GM21526 (cell line): ENCODE measurements around the gene TMEM37.

Experiments used
- ATAC-seq: cut with Tn5 transposase; IDR thresholded peaks from one replicate; pipeline ENCODE4 v1.9.1; 2021; ENCODE audit warnings: moderate library complexity; ENCODE audit not compliant: unreplicated experiment, low FRiP score

TMEM37 gene

DNA sequence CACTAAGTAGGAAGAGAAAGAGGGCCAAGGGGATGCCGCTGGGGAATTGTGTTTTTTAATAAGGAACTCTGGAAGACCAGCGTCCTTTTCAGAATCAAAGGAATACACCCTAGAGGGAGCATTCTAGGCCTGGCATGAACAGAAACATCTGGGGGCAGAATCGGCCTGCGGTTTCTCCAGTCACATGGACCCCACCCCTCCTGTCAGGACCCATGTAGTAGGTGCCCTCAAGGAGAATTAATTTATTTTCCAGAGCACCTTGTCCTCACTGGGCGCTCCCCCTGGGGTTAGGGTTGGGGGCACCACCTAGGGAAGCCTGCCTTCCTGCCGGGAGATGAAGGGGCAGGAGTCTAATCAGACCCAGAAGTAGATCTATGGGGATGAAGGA, 44.2 kb downstream of the TMEM37 start:
- ATAC-seq, result no peak

DNA sequence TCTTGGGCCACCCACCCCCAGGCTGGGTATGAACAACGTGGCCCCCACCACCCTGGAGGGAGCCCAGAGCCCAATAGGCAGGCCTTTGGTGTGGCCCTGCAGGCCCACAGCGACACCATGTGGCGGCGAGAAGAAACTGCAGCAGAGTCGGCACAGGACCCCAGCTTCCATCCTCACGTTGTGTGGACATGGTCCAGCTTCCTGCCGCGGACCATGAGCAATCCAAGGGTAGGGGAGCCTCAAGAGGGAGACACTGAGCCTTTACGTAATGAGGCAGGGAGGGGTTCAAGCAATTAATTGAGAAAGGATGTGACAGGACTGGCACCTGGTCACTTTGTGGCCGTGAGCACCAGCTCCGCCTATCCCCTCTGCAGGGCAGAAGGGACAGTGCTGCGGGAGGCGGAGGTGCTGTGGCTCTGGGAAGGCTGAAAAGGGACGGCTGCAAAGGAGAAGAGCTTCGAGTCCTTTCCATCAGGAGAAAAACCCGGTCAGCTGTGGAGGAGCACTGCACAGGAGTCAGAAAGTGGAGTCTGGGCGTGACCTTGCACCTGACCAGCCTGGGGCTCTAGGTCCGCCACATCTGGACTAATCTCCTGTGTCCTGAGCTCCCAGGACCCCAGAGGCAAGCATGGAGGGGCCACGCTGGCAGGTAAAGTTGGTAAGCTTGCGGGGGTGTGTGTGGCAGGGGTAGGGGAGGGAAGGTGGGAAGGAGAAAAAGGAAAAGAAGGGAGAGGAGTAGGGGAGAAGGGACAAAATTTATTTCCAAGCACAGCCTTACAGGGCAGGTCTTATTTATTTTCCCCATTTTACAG, 44.9 kb downstream of the TMEM37 start:
- ATAC-seq, result peak; percentile 73

DNA sequence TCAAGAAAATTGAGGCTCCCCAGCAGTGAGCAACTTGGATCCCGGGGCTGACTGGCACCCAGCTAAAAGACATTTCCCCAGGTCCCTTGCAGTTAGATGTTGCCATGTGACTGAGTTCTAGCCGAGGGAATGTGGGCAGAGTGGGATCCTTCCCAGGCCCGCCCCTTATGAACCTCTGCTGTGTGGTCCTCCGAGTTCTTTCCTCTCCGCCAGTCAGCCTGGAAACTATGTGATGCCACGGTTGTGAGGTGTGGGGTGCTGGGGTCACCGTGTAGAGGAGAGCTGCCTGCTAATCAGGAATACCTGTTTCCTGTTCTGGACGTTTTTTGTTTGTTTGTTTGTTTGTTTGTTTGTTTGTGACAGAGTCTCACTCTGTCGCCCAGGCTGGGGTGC, 45.5 kb downstream of the TMEM37 start:
- ATAC-seq, result no peak

DNA sequence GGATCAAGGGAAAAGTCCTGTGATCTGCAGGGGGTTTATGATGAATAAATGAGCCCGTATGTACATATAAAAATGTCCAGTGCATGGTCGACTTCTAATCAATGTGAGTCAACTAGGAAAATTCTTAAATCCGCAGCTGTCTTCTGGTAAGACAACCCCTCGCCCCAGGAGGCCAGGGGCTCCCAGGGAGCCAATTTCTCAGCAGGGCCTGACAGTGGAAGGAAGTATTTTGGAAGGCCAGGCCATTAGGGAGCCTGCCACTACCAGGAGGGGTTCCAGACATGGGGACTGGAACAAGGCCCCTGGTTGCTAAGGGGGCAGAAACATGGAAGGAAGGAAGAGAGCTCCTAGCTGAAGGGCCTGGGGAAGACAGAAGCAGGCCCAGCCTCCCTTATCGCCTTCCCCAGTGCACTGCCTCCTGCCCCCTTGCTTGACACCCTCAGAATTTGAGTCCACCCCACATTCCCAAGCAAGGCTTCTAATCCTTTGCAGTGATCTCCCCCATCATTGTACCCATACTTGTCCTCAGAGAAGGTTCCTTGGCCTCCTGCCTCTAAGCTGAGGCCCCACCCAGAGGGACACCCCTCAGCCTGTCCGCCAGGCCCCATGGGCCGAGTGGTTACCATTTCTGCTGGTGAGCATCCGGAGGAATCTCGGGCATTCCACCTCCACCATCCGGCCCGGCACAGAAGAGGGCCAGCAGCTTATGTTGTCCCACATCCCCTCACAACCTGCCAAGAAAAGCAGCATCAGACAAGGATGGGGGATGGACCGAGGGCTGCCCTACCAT, 46.7 kb downstream of the TMEM37 start:
- no peak for ATAC-seq

DNA sequence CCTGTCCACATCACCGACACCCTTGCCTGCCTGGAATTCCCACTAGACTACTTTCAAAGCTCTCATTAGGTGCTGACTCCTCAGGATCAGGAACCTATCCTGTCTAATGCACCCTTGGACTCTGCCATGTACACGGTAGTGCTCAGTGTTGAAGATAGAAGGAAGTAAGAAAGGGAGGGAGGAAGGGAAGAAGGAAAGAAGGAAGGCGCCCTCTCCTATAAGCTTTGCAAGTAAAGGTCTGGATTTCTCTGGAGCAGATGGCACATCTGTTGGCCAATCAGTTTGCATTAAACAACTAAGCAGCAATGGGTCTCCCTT, 47.3 kb downstream of the TMEM37 start:
- no peak for ATAC-seq

DNA sequence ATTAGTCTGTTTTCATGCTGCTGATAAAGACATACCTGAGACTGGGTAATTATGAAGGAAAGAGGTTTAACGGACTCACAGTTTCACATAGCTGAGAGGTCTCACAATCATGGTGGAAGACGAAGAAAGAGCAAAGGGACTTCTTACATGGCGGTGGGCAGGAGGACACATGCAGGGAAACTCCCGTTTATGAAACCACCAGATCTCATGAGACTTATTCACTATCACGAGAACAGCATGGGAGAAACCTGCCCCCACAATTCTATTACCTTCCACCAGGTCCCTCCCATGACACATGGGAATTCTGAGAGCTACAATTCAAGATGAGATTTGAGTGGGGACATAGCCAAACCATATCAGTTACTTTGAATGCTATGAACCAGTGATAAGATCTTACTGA, 48.5 kb downstream of the TMEM37 start:
- no peak for ATAC-seq

DNA sequence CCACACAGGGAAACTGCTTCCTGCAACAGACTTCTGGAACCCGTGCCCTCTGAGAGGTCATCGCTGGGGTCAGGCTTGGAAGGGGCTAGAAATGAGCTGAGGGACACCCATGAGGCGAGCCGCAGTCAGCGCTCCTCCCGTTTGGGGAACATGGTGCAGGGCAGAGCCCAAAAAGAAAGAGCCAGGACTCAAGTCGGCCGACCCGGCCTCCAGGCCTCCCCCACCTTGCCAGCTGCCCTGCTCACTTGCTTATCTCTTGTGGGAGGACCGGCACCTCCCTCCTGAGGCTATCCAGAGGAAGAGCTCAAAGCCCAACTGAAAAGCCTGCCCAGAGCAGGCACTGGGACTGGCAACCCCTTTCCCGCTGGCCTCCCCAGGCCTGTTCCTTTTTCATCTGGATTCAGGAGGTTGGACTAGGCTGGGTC, 49.1 kb downstream of the TMEM37 start:
- no peak for ATAC-seq

DNA sequence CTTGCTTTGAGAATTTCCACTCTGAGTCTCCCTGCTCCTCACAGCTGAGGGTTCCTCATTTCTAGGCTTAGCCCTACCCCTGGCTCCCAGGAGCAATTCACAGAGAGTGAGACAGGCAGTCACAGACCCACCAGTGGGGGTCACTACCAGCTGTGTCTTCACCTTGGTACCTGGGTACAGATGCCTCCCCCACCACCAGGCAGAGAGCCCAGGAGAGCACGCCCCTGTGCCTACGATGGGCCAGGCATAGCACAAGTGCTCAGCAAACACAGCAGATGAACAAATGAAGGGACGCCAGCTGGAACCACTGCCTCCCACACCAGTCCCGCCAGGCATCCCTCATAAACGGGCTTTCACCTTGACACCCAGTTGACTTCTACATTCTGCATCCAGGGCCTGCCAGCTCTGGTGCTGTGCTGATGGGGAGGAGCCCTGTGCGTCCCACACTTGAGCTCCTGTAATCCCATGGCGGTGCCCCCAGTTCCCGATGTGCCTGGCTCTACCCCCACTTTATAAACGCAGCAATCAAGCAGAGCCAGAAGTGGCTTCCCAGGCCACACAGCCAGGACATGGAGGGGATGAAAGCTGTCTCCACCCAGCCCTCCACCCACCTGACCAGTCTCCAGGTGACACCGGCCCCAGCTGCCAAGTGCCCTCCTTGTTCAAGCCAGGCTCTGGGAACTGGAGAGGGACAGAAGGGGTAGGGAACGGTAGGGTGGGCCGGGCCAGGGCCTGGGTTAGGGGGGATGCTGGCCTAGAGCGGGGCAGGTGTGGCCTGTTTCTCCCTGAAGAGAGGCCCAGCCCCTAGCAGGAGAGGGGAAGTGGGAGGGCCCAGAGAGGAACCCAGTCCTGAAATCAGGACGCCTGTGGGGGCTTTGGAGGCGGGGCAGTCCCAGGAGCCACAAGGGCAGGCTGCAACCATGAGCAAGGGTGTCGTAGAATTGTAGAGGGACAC, 50.1 kb downstream of the TMEM37 start:
- ATAC-seq, result no peak

DNA sequence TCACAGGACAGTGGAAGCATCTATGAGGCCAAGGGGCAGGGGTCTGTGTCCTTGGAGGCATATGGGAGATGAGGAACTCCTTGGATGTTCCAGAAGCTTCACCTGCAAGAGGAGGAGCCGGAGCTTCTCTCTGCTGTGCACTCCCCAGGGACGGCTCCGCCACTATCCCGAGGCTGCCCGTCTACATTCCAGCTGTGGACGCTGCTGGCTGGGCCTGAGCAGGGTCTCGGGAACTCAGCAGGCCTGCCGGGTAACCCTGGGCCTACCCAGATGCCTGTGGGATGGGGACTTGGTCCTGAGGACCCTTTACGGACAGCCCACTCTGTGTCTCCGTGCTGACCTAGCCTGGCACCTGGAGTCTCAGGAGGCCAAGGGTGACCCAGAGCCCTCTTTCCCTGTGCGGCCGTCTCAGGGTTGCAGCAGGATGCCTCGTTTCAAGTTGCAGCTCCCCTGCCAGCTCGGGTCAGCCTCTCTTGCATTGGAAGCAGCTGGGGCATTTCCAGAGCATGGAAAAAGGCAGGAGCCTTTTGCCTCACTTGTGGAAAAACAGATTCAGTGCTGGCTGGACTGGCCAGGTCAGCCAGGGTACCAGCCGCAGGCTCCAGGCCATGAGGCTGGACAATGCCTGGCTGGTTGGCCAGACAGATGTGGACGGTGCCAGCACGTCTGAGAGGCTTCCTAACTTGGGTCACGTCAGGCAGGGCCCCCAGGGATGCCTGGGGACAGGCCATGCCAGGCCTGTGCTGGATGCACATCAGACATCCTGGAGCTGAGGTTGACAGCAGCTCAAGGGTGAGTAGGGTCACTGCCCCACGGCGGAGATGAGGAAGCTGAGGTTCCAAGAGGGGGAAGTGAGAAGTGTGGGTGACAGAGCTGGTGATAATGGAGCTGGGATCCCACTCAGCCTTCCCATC, 51.1 kb downstream of the TMEM37 start:
- no peak for ATAC-seq

DNA sequence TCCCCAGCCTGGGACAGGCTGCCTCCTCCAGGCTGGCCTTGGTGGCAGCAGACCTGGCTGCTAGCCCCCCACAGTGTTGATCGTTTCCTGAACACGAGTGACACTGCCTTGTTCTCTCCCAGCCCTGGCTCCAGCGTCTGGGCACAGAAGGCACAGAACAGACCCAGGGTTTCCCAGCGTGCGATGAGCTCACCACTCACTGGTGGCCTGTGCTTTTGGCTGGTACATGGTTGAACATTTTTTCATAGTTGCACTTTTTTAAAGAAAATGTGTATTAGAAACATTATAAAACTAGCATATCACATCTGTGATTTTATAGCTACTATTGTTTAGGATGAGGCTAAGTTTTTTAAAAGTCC, 51.7 kb downstream of the TMEM37 start:
- ATAC-seq, result no peak

DNA sequence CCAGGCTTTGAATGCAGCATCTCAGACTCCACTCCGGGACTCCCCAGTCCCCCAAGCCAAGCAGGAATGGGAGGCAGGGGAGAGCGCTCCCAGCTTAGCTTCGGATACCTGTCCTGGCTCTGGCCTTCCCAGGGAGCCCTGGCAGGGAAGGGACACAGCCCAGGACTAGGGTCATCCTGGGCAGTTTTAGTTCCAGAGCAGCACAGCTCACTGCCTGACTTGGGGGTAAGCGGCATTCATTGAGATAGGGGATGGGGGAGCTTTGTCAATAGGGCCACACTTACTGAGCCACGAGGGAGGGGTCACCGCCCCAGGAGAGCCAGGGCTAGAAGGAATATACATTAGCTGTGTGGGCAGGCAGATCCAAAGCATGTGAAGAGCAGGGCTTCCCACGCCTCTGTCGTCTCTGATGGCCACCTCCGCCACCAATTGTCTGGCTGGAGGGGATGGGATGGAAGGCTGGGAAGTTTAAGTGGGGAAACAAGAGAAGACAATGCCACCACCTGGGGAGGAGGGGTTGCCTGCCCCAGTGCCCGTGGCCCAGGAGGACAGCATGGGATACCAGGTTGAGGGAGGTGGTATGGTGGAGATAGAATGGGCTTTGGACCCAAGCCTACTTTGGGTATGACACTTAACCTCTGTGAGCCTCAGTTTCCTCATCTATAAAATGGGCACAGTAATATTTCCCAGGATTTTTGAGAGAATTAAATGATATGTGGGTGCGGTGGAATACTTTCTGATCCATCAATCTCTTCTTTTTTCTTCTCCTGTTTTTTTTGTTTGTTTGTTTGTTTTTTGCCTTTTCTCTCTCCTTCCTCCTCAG, 52.5 kb downstream of the TMEM37 start:
- ATAC-seq, result no peak

DNA sequence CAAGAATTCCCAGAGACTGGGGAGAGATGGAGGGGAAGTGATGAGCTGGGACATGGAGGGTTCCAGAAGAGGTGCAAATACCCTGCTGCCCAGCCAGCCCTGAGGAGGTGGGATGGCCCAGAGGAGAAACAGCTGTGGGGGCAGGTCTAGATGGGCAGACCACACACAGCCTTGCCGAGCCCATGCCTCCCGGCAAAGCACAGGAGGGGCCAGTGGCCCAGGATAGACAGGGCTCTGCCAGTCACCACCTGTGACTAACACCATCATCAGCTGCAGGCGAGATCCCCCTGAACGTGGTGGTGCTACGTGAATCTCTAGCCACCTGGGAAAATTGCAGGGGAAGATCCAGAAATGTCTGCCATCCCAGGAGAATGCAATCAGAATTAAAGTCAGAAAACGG, 53.2 kb downstream of the TMEM37 start:
- no peak for ATAC-seq

DNA sequence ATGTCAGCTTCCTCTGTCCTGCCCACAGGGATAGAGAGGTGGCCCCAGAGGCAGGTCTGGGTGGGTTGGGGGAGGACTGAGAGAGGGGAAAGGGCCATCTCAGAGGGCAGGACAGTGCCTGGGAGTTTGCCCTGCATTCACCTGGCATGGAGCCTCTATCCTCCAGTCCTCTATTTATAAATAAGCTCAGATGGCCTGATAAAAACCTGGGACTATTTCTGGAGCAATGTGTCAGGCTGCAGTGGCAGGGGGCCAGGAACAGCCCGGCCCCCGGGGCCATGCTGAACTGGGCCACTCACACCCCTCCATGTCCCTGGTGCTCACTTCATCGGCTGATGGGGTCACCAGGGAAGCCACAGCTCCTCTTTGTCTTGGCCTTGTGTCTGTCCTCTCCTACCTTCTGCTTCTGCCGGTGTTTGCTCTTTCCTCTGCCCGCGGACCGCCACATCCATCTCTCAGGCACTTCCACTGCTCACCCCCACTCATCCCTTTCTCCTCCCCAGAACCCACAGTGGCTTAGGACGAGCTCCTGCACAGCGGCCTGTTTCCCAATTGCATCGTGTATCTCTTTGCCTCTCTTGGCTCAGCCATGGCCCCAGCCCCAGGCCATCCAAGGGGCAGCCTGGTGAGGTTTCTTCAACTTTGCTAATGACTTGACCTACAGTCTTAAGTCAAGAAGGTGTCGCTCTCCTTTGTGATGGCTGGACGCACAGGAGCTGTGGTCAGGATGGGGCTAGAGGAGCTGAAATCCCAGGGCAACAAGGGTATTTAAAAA, 53.9 kb downstream of the TMEM37 start:
- no peak for ATAC-seq

DNA sequence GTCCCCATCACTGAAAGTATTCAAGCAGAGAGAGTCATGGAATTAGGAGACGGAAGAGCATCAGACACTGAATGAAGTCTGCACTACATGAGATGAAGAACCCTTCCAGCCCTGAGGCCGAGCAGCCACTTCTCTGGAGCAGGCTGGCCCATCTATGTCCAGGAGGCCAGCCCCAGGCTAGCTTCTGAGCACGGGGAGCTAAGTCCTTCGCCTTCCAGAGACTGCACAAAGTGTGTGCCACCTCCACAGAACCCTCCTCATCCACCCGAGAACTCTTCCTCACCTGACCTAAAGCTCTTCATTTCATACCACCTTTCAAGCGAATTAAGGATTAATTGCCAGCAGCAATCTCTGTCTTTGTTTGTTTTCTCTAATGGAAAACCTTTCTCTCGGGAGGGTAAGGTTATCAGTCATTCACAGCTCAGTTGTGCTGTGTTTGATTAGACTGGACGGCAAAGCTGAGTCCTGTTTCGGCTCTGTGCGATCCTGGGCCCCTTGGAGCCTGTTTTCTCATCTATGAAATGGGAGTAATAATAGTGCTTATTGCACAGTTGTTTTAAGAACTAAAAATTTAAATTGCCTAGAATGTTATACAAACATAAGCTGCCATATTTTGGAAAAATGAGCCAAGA, 54.7 kb downstream of the TMEM37 start:
- no peak for ATAC-seq

DNA sequence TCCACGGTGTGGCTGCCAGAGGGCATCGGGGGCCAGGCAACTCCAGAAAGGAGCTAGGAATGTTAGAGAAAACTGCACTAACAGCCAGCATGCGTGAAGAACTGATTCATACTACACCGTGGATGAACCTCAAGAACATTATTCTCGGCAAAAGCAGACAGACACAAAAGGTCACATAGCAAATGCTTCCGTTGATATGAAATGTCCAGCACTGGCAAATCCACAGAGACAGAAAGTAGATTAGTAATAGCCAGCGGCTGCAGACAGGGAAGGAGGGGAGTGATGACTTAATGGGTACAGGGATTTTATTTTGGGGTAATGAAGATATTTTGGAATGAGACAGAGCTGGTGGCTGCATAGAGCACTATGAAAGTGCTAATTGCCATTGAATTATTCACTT, 55.2 kb downstream of the TMEM37 start:
- no peak for ATAC-seq

DNA sequence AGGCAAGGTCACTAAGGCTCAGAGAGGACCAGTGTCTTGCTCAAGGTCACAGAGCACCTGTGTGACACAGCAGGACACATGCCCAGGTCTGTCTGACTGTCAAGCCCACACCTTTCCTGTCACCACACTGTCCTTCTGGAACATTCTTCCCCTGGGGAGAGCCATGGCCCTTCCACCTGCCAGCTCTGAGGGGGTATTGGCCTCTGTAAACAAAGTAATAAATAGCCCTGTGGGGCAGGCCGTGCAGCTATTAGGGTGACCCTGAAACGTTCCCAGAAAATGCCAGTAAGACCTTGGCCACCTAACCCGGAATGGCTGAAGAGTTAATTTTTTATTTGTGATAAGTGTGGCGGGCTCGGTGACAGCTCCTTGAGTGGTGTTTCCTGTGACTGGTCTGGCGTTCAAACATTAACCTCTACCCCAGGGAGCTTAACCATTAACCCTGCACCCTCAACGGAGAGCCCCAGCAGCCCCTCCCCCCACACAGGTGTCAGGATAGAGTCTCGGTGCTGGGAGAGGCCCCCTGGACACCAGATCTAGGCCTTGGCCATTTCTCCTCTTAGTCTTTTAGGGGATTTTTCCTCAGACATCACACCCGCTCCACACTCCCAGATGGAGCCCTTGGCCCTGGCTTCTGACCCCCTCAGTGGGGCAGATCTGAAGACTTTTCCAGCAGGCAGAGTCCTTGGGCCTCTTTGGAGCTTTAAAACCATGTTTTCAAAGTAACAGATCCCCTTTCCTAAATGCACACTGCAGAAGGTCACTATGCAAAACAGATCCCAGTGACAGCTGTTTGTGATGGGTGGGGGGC, 56.0 kb downstream of the TMEM37 start:
- no peak for ATAC-seq
